Loucy (cell line): Measurements from ENCODE around the gene TRMU.

Experiments used
- H2AFZ ChIP-seq: fragments of 200-600 bp; sonication (generic); 2 replicates; pipeline ENCODE4 v1.6.0; 2016; ENCODE audit warnings: antibody characterized with exemption, mild to moderate bottlenecking, low read length, moderate library complexity
- H3F3A ChIP-seq: fragments of 200-600 bp; 2 replicates; pipeline ENCODE4 v1.6.0; 2016; ENCODE audit warnings: antibody characterized with exemption, low read depth, mild to moderate bottlenecking
- H3K27me3 ChIP-seq: fragments of 200-600 bp; sonication (generic); 2 replicates; pipeline ENCODE4 v1.6.1; 2014; ENCODE audit warnings: low read length, mild to moderate bottlenecking; ENCODE audit not compliant: insufficient read depth, poor library complexity, severe bottlenecking
- H3K36me3 ChIP-seq: fragments of 200-600 bp; sonication (generic); 2 replicates; pipeline ENCODE4 v1.6.1; 2016; ENCODE audit warnings: low read length; ENCODE audit not compliant: insufficient read depth
- H3K4me1 ChIP-seq: fragments of 200-600 bp; sonication (generic); 2 replicates; pipeline ENCODE4 v1.5.1; 2014; ENCODE audit warnings: low read length, mild to moderate bottlenecking; ENCODE audit not compliant: insufficient read depth, poor library complexity, severe bottlenecking
- H3K4me2 ChIP-seq: fragments of 200-600 bp; sonication (generic); 2 replicates; pipeline ENCODE4 v1.6.0; 2014; ENCODE audit warnings: antibody characterized with exemption, low read length, low read depth, mild to moderate bottlenecking; ENCODE audit not compliant: poor library complexity, severe bottlenecking
- H3K4me3 ChIP-seq: fragments of 200-600 bp; sonication (generic); 2 replicates; pipeline ENCODE4 v1.5.1; 2014; ENCODE audit warnings: low read length, mild to moderate bottlenecking, mixed read lengths; ENCODE audit not compliant: poor library complexity, severe bottlenecking
- H3K79me2 ChIP-seq: fragments of 200-600 bp; sonication (generic); 2 replicates; pipeline ENCODE4 v1.6.1; 2014; ENCODE audit warnings: low read length; ENCODE audit not compliant: insufficient read depth
- H3K9ac ChIP-seq: fragments of 200-600 bp; sonication (generic); 2 replicates; pipeline ENCODE4 v1.6.0; 2014; ENCODE audit warnings: mild to moderate bottlenecking, low read depth, low read length, moderate library complexity; ENCODE audit not compliant: poor library complexity, severe bottlenecking
- H3K9me2 ChIP-seq: fragments of 200-600 bp; sonication (generic); replicated peaks from 2 replicates; pipeline ENCODE4 v1.6.1; 2016; ENCODE audit warnings: low read depth, low read length, mixed read lengths
- H3K9me3 ChIP-seq: fragments of 200-600 bp; sonication (generic); 2 replicates; pipeline ENCODE4 v1.6.1; 2014; ENCODE audit warnings: mild to moderate bottlenecking, antibody characterized with exemption, low read length, low read depth; ENCODE audit not compliant: insufficient read depth
- H4K20me1 ChIP-seq: fragments of 200-600 bp; sonication (generic); 2 replicates; pipeline ENCODE4 v1.6.0; 2014; ENCODE audit warnings: antibody characterized with exemption, low read length, mild to moderate bottlenecking; ENCODE audit not compliant: insufficient read depth, poor library complexity, severe bottlenecking
- CTCF ChIP-seq: fragments of 200-600 bp; sonication (generic); conservative IDR thresholded peaks from 2 replicates; pipeline ENCODE4 v1.5.1; 2014; ENCODE audit warnings: mild to moderate bottlenecking, antibody characterized with exemption, low read length
- EZH2phosphoT487 ChIP-seq: fragments of 200-600 bp; IDR thresholded peaks from 2 replicates; pipeline ENCODE4 v1.6.1; 2018; ENCODE audit warnings: antibody characterized with exemption, mild to moderate bottlenecking, moderate library complexity, borderline replicate concordance

TRMU gene

GRCh38 chr22:46330426-46330825 lies 5.1 kb upstream of the TRMU start:
- peaks cover 81% of the 10 kb centered on the region; the same call in 1 of the 2 replicates for H3K36me3 ChIP-seq
- peaks cover 4% of the 10 kb centered on the region for H3F3A ChIP-seq
- no peaks in the 10 kb centered on the region for H3K27me3 ChIP-seq
- peaks cover 2% of the 10 kb centered on the region for H4K20me1 ChIP-seq
- H3K9me2 ChIP-seq, result no peaks in the 10 kb centered on the region
- TF ChIP-seq EZH2phosphoT487 (no peak), CTCF (no peak)
- no peak overlapping the region for H3K4me3 ChIP-seq
- peaks cover 4% of the 10 kb centered on the region for H3K4me1 ChIP-seq
- H3K4me2 ChIP-seq, result no peak overlapping the region
- H3K9ac ChIP-seq, result no peak overlapping the region
- peaks cover 4% of the 10 kb centered on the region; the same call in 1 of the 2 replicates for H3K79me2 ChIP-seq
- no peaks in the 10 kb centered on the region for H3K9me3 ChIP-seq
- no peak overlapping the region for H2AFZ ChIP-seq

GRCh38 chr22:46331496-46331895 lies 4.0 kb upstream of the TRMU start:
- H3K27me3 ChIP-seq, result peaks cover 4% of the 10 kb centered on the region
- peaks cover 4% of the 10 kb centered on the region for H3F3A ChIP-seq
- no peak overlapping the region for H3K4me2 ChIP-seq
- H4K20me1 ChIP-seq, result peaks cover 2% of the 10 kb centered on the region
- no peaks in the 10 kb centered on the region for H3K9me3 ChIP-seq
- H3K36me3 ChIP-seq, result peaks cover 70% of the 10 kb centered on the region; the same call in 1 of the 2 replicates
- H3K4me3 ChIP-seq, result no peak overlapping the region
- H3K9me2 ChIP-seq, result no peaks in the 10 kb centered on the region
- TF ChIP-seq CTCF (no peak), EZH2phosphoT487 (no peak)
- no peak overlapping the region for H3K9ac ChIP-seq
- peaks cover 7% of the 10 kb centered on the region for H3K4me1 ChIP-seq
- H2AFZ ChIP-seq, result no peak overlapping the region
- H3K79me2 ChIP-seq, result peaks cover 13% of the 10 kb centered on the region

GRCh38 chr22:46336119-46337078 lies 885 bp downstream of the TRMU start:
- H3K79me2 ChIP-seq, result peaks cover 49% of the 10 kb centered on the region
- H3K36me3 ChIP-seq, result peaks cover 52% of the 10 kb centered on the region; the same call in 1 of the 2 replicates
- H3K9ac ChIP-seq, result peak overlapping the region; percentile 90
- no peaks in the 10 kb centered on the region for H3K9me2 ChIP-seq
- peaks cover 4% of the 10 kb centered on the region for H3K27me3 ChIP-seq
- no peaks in the 10 kb centered on the region for H3K9me3 ChIP-seq
- H3K4me2 ChIP-seq, result peak overlapping the region; percentile 97
- H3K4me1 ChIP-seq, result peaks cover 25% of the 10 kb centered on the region
- H4K20me1 ChIP-seq, result peaks cover 18% of the 10 kb centered on the region
- H3K4me3 ChIP-seq, result peak overlapping the region; percentile 92
- peaks cover 4% of the 10 kb centered on the region for H3F3A ChIP-seq
- H2AFZ ChIP-seq, result peak overlapping the region; percentile 94; the same call in 1 of the 2 replicates
- no peak for TF ChIP-seq CTCF
- TF ChIP-seq EZH2phosphoT487, result no peak
